Measurements from ENCODE around the gene SEMA4C.

Gene SEMA4C

GRCh38 chr2:96819876-96820511, 49.9 kb downstream of the SEMA4C start:
- no peak for DNase-seq (ENCODE audit: low read depth)

- no peak for DNase-seq (ENCODE audit: low read depth)
These were observed 50.6 kb downstream of the SEMA4C start for GRCh38 chr2:96819128-96819875.

- no peak for DNase-seq (ENCODE audit: low read depth)
These were observed 52.0 kb downstream of the SEMA4C start for GRCh38 chr2:96817882-96818281.

GRCh38 chr2:96816836-96817702, 52.8 kb downstream of the SEMA4C start:
- DNase-seq (ENCODE audit: low read depth), result no peak

GRCh38 chr2:96816127-96816835, 53.6 kb downstream of the SEMA4C start, which contains the start of gene CNNM3:
CNNM3 (plus strand) TSS chr2:96816268; CDS start chr2:96816278, 10 bp downstream.
- peak; percentile 97 for DNase-seq (ENCODE audit: low read depth)

GRCh38 chr2:96815326-96816126, 54.4 kb downstream of the SEMA4C start:
- DNase-seq (ENCODE audit: low read depth), result no peak

GRCh38 chr2:96813656-96814055, 56.2 kb downstream of the SEMA4C start:
- DNase-seq (ENCODE audit: low read depth), result no peak

- no peak for DNase-seq (ENCODE audit: low read depth)
These were observed 58.0 kb downstream of the SEMA4C start for GRCh38 chr2:96811917-96812316.

GRCh38 chr2:96810783-96811192, 59.1 kb downstream of the SEMA4C start:
- no peak for DNase-seq (ENCODE audit: low read depth)

- no peak for DNase-seq (ENCODE audit: low read depth)
These were observed 59.7 kb downstream of the SEMA4C start for GRCh38 chr2:96809951-96810782.
